ENCODE measurements around the gene BAG1. TPM values are rescaled to one million over a fixed set of nuclear protein-coding genes. Genes with fewer than 3 reads are reported as not detected.

BAG1 gene
- total RNA-seq, 1 experiment from 2014 or later = 52.7 TPM

DNA sequence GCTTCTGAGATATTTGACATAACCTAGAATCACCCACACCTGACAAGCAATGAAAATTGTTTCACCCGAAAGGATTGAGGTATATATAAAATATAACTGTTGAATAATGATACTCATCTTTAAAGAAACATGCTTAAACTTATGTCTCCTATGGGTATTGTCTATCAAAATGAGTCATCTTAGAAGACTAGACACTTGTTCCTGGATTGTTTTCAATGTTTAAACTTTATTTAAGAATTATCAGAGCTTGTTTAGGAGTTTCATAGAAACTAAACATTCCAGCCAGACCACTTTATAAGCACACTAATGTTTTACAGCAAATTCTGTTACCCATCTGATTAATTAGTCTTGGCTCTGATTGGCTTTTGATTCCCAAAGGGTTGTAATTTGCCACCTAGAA lies 45.4 kb upstream of the BAG1 start:
- Histone ChIP-seq H3K36me3 (ENCODE audit: insufficient read depth, low read length, poor library complexity, severe bottlenecking) (peaks cover 92% of the 10 kb centered on the region), H3K4me3 (ENCODE audit: low read depth, low read length, poor library complexity, severe bottlenecking) (no peak overlapping the region), H3K27me3 (replicated peaks; ENCODE audit: insufficient read depth, low read depth, low read length, poor library complexity) (no peaks in the 10 kb centered on the region), H3K27ac (ENCODE audit: low read depth, low read length, poor library complexity, severe bottlenecking) (no peak overlapping the region), H3K9me3 (ENCODE audit: low read depth, low read length, poor library complexity, severe bottlenecking) (no peaks in the 10 kb centered on the region), H3K4me1 (ENCODE audit: insufficient read depth, low read length, poor library complexity, severe bottlenecking) (no peaks in the 10 kb centered on the region)
- no peak for DNase-seq (ENCODE audit: low spot score)
- TF ChIP-seq EZH2 (IDR thresholded peaks at IDR 0.05; ENCODE audit: borderline replicate concordance, low read depth, low read length, poor library complexity, severe bottlenecking) = no peak
- TF ChIP-seq, protein P1, sequence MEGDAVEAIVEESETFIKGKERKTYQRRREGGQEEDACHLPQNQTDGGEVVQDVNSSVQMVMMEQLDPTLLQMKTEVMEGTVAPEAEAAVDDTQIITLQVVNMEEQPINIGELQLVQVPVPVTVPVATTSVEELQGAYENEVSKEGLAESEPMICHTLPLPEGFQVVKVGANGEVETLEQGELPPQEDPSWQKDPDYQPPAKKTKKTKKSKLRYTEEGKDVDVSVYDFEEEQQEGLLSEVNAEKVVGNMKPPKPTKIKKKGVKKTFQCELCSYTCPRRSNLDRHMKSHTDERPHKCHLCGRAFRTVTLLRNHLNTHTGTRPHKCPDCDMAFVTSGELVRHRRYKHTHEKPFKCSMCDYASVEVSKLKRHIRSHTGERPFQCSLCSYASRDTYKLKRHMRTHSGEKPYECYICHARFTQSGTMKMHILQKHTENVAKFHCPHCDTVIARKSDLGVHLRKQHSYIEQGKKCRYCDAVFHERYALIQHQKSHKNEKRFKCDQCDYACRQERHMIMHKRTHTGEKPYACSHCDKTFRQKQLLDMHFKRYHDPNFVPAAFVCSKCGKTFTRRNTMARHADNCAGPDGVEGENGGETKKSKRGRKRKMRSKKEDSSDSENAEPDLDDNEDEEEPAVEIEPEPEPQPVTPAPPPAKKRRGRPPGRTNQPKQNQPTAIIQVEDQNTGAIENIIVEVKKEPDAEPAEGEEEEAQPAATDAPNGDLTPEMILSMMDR (conservative IDR thresholded peaks at IDR 0.05; ENCODE audit: low read depth, low read length) = no peak
- intact Hi-C loops (cut with micrococcal nuclease; ENCODE audit: unreplicated experiment) = no loop called here
- ChIA-PET CTCF (no interaction called here), POLR2A (ENCODE audit: low non-redundant PET) (no interaction called here)
- no TSS peak for BruUV-seq (replicated peaks)

DNA sequence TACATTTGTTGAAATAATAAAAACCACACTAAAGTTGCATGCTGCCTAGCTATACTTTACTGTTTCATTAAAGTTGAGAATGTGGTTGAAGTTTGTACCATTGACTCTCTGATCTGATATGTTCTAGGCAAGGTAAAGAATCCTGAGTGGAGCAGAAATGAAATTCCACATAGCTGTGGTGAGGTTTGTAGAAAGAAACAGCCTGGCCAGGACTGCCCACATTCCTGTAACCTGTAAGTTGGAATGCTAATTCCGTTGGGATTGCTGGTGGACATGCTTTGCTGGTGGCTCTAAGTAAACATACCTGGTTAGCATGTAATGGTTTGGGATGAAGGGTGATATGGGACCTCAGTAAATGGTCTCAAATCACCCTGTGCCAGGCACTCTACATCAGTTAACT lies 42.6 kb upstream of the BAG1 start:
- Histone ChIP-seq H3K4me1 (ENCODE audit: insufficient read depth, low read length, poor library complexity, severe bottlenecking) (no peaks in the 10 kb centered on the region), H3K27ac (ENCODE audit: low read depth, low read length, poor library complexity, severe bottlenecking) (no peak overlapping the region), H3K27me3 (replicated peaks; ENCODE audit: insufficient read depth, low read depth, low read length, poor library complexity) (no peaks in the 10 kb centered on the region), H3K4me3 (ENCODE audit: low read depth, low read length, poor library complexity, severe bottlenecking) (no peak overlapping the region), H3K36me3 (ENCODE audit: insufficient read depth, low read length, poor library complexity, severe bottlenecking) (peaks cover 92% of the 10 kb centered on the region), H3K9me3 (ENCODE audit: low read depth, low read length, poor library complexity, severe bottlenecking) (no peaks in the 10 kb centered on the region)
- ChIA-PET POLR2A (ENCODE audit: low non-redundant PET) (no interaction called here), CTCF (no interaction called here)
- no peak for DNase-seq (ENCODE audit: low spot score)
- TF ChIP-seq, protein P1 (conservative IDR thresholded peaks at IDR 0.05; ENCODE audit: low read depth, low read length) = no peak
- TF ChIP-seq EZH2 (IDR thresholded peaks at IDR 0.05; ENCODE audit: borderline replicate concordance, low read depth, low read length, poor library complexity, severe bottlenecking) = no peak
- intact Hi-C loops (cut with micrococcal nuclease; ENCODE audit: unreplicated experiment) = no loop called here
- BruUV-seq (replicated peaks) = no TSS peak

DNA sequence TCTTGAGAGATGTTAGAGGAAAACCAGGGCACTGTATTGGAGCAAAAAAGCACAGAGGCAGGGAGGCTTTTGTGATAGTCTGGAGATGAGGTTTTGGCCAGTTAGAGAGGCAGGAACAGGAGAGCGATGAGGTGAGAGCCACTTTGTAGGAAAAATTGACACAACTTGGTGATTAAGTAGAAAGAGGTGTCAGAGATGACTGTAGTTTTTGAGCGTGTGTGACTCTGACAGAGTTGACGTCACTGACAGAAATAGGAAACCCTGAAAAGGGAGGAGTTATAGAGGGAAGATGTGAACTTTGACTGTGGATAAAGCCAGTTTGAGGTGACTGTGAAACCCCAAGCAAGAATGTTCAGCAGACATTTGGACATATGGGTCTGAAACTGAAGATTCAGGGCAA lies 41.5 kb upstream of the BAG1 start:
- Histone ChIP-seq H3K27me3 (replicated peaks; ENCODE audit: insufficient read depth, low read depth, low read length, poor library complexity) (no peaks in the 10 kb centered on the region), H3K4me1 (ENCODE audit: insufficient read depth, low read length, poor library complexity, severe bottlenecking) (no peaks in the 10 kb centered on the region), H3K9me3 (ENCODE audit: low read depth, low read length, poor library complexity, severe bottlenecking) (no peaks in the 10 kb centered on the region), H3K27ac (ENCODE audit: low read depth, low read length, poor library complexity, severe bottlenecking) (no peak overlapping the region), H3K4me3 (ENCODE audit: low read depth, low read length, poor library complexity, severe bottlenecking) (no peak overlapping the region), H3K36me3 (ENCODE audit: insufficient read depth, low read length, poor library complexity, severe bottlenecking) (peaks cover 90% of the 10 kb centered on the region)
- POLR2A ChIA-PET (ENCODE audit: low non-redundant PET) = no interaction called here
- no peak for TF ChIP-seq EZH2 (IDR thresholded peaks at IDR 0.05; ENCODE audit: borderline replicate concordance, low read depth, low read length, poor library complexity, severe bottlenecking)
- TF ChIP-seq, protein P1 (conservative IDR thresholded peaks at IDR 0.05; ENCODE audit: low read depth, low read length) = no peak
- CTCF ChIA-PET = no interaction called here
- DNase-seq (ENCODE audit: low spot score) = no peak
- intact Hi-C loops (cut with micrococcal nuclease; ENCODE audit: unreplicated experiment) = no loop called here
- no TSS peak for BruUV-seq (replicated peaks)
